Esophagus squamous epithelium (tissue), 5 donors: ENCODE results near the gene MBOAT1. TPM values are rescaled to one million over a fixed set of nuclear protein-coding genes. Genes with fewer than 3 reads are reported as not detected.

ENCODE experiments used
- DNase-seq: peaks from one replicate; lab custom pipeline; 2025; lab: John Stamatoyannopoulos, UW
- H3K27ac ChIP-seq, 4 donors: fragments of 200-600 bp; sonication (generic); one replicate each; pipeline ENCODE4 v1.5.1; 2016 to 2019; ENCODE audit warnings: mild to moderate bottlenecking in 1 of 4
- H3K27me3 ChIP-seq, 4 donors: fragments of 200-600 bp; sonication (generic); 1 replicate in 3 of 4; 2 replicates in 1 of 4; pipeline versions ENCODE4 v1.5.1 to v1.6.0; 2017 to 2021; ENCODE audit warnings: antibody characterized with exemption in 1 of 4
- H3K36me3 ChIP-seq, 3 donors: fragments of 200-600 bp; sonication (generic); one replicate each; pipeline ENCODE4 v1.5.1; 2016 to 2019
- H3K4me1 ChIP-seq, 3 donors: fragments of 200-600 bp; sonication (generic); one replicate each; pipeline ENCODE4 v1.5.1; 2017 to 2019
- H3K4me3 ChIP-seq, 4 donors: fragments of 200-600 bp; sonication (generic); 1 replicate in 3 of 4; 2 replicates in 1 of 4; pipeline ENCODE4 v1.5.1; 2016 to 2019; ENCODE audit warnings: mild to moderate bottlenecking in 2 of 4, moderate library complexity in 1 of 4
- H3K9me3 ChIP-seq, 3 donors: fragments of 200-600 bp; sonication (generic); one replicate each; pipeline ENCODE4 v1.5.1; 2016 to 2019
- CTCF ChIP-seq, 6 experiments: fragments of 450-650 bp in 4 of 6; fragments of 200-600 bp in 2 of 6; sonication (generic) in 2 of 6; IDR thresholded peaks; one replicate each; pipeline ENCODE4 v1.5.1; 2016 to 2019; ENCODE audit warnings: antibody characterized with exemption in 6 of 6, mild to moderate bottlenecking in 4 of 6, moderate library complexity in 4 of 6
- POLR2A ChIP-seq, 4 donors: fragments of 450-650 bp; IDR thresholded peaks; one replicate each; pipeline ENCODE4 v1.6.1; 2017; ENCODE audit warnings: antibody characterized with exemption in 4 of 4, mild to moderate bottlenecking in 4 of 4, moderate library complexity in 3 of 4
- WGBS, 2 donors: methylation state at CpG; one replicate each; pipeline ENCODE4 v1.1.5; 2018; 5-methylcytosine and 5-hydroxymethylcytosine counted together
- intact Hi-C: fragments of 100-400 bp; cut with DNase I; formaldehyde crosslinking; loops from one replicate; pipeline ENCODE4 v1.15.0; 2022
- total RNA-seq, 4 donors: library from RNA; depleted of rRNA; stranded (reverse); fragments of >200 nt; gene quantifications; one replicate each; pipeline ENCODE4 v1.1.0, GENCODE V29; 2016
- donor health status: DM: yes; HTN: yes; CAD: no.

Gene MBOAT1
- total RNA-seq, 4 donors from 2014 or later = 5.2 to 12.8 (median 12.0) TPM

GRCh38 chr6:20198775-20199174 lies 13.5 kb downstream of the MBOAT1 start:
- no peaks in the 10 kb centered on the region for H3K27me3 ChIP-seq
- TF ChIP-seq CTCF (IDR thresholded peaks at IDR 0.05) = no peak
- no peak for TF ChIP-seq POLR2A (IDR thresholded peaks at IDR 0.05)
- H3K27ac ChIP-seq = no peak overlapping the region
- intact Hi-C loops = no loop called here
- WGBS, 2 donors = 56 to 81% methylated on average over 6 of the region's 6 CpGs
- H3K36me3 ChIP-seq = peaks cover 0 to 7% (median 0%) of the 10 kb centered on the region in 3 donors
- H3K4me1 ChIP-seq = peaks cover 11 to 33% (median 22%) of the 10 kb centered on the region in 3 donors
- H3K4me3 ChIP-seq = no peak overlapping the region
- H3K9me3 ChIP-seq = no peaks in the 10 kb centered on the region
- DNase-seq = no peak

GRCh38 chr6:20198156-20198774 lies 14.0 kb downstream of the MBOAT1 start:
- DNase-seq = no peak
- Histone ChIP-seq H3K4me1 (peaks cover 7 to 28% (median 19%) of the 10 kb centered on the region in 3 donors), H3K4me3 (no peak overlapping the region), H3K9me3 (no peaks in the 10 kb centered on the region), H3K36me3 (peaks cover 0 to 7% (median 0%) of the 10 kb centered on the region in 3 donors), H3K27ac (no peak overlapping the region), H3K27me3 (no peaks in the 10 kb centered on the region)
- 85 to 90% methylated on average over 6 of the region's 6 CpGs for WGBS, 2 donors
- intact Hi-C loops = no loop called here
- no peak for TF ChIP-seq POLR2A (IDR thresholded peaks at IDR 0.05)
- no peak for TF ChIP-seq CTCF (IDR thresholded peaks at IDR 0.05)

- Histone ChIP-seq H3K27me3 (no peaks in the 10 kb centered on the region), H3K9me3 (no peaks in the 10 kb centered on the region), H3K36me3 (peaks cover 0 to 7% (median 0%) of the 10 kb centered on the region in 3 donors), H3K4me1 (peaks cover 7 to 18% (median 13%) of the 10 kb centered on the region in 3 donors), H3K4me3 (no peak overlapping the region), H3K27ac (no peak overlapping the region)
- no peak for TF ChIP-seq CTCF (IDR thresholded peaks at IDR 0.05)
- TF ChIP-seq POLR2A (IDR thresholded peaks at IDR 0.05) = no peak
- no peak for DNase-seq
- intact Hi-C loops = no loop called here
- WGBS, 2 donors = 67 to 97% methylated on average over 3 of the region's 3 CpGs
Observed at GRCh38 chr6:20197251-20197650, 15.0 kb downstream of the MBOAT1 start.

GRCh38 chr6:20192625-20193024 lies 19.6 kb downstream of the MBOAT1 start:
- WGBS, 2 donors = 95 to 96% methylated on average over 4 of the region's 4 CpGs
- TF ChIP-seq POLR2A (IDR thresholded peaks at IDR 0.05) = no peak
- TF ChIP-seq CTCF (IDR thresholded peaks at IDR 0.05) = no peak
- intact Hi-C loops = no loop called here

GRCh38 chr6:20191992-20192391 lies 20.3 kb downstream of the MBOAT1 start:
- H3K9me3 ChIP-seq = no peaks in the 10 kb centered on the region
- intact Hi-C loops = no loop called here
- no peak overlapping the region for H3K4me3 ChIP-seq
- TF ChIP-seq POLR2A (IDR thresholded peaks at IDR 0.05) (no peak), CTCF (IDR thresholded peaks at IDR 0.05) (no peak)
- no peaks in the 10 kb centered on the region for H3K27me3 ChIP-seq
- no peak for DNase-seq
- H3K36me3 ChIP-seq = peaks cover 0 to 8% (median 0%) of the 10 kb centered on the region in 3 donors
- no peaks in the 10 kb centered on the region for H3K4me1 ChIP-seq
- WGBS, 2 donors = 60% methylated on average over 1 of the region's 1 CpG
- H3K27ac ChIP-seq = no peak overlapping the region

More at GRCh38 chr6:20192625-20193024, 19.6 kb downstream of the MBOAT1 start:
- no peak for DNase-seq
- Histone ChIP-seq H3K27ac (no peak overlapping the region), H3K9me3 (no peaks in the 10 kb centered on the region), H3K27me3 (no peaks in the 10 kb centered on the region), H3K36me3 (peaks cover 0 to 2% (median 0%) of the 10 kb centered on the region in 3 donors), H3K4me1 (no peaks in the 10 kb centered on the region), H3K4me3 (no peak overlapping the region)
